Measurements from ENCODE around the gene MARK3. TPM values are rescaled to one million over a fixed set of nuclear protein-coding genes. Genes with fewer than 3 reads are reported as not detected.

Gene MARK3
- total and polyA plus RNA-seq, 2 of the 13 experiments (the other 11 are each of a cell fraction or from before 2014, with no cell fraction given) = 47.7 to 56.6 TPM

- TF ChIP-seq SKIL (CRISPR knock-in tag; IDR thresholded peaks at IDR 0.05; ENCODE audit: borderline replicate concordance) (peak; percentile 53; the same call in 1 of the 2 replicates), ZNF644 (CRISPR knock-in tag; IDR thresholded peaks at IDR 0.05; ENCODE audit: low read depth) (0 out of 2 replicates have a peak, but pooled peaks have one; percentile 49), ETS1 (CRISPR knock-in tag; IDR thresholded peaks at IDR 0.05) (no peak), HDAC1 (CRISPR knock-in tag; IDR thresholded peaks at IDR 0.05) (peak; percentile 50; the same call in 1 of the 2 replicates), LCORL (IDR thresholded peaks at IDR 0.05) (no peak), LCORL (CRISPR knock-in tag; IDR thresholded peaks at IDR 0.05) (0 out of 2 replicates have a peak, but pooled peaks have one; percentile 23), ZNF678 (CRISPR knock-in tag; IDR thresholded peaks at IDR 0.05) (no peak), FOXA1 (IDR thresholded peaks at IDR 0.05) (no peak), FOXA1 (CRISPR knock-in tag; IDR thresholded peaks at IDR 0.05) (peak; percentile 50), SOX13 (IDR thresholded peaks at IDR 0.05) (no peak), SOX13 (CRISPR knock-in tag; conservative IDR thresholded peaks at IDR 0.05 in 1 of 2, IDR thresholded peaks at IDR 0.05 in 1 of 2) (peak in 1 of 2 experiments; percentile 83; a peak in 2 of 4 replicates), FOXP1 (IDR thresholded peaks at IDR 0.05) (no peak), FOXP1 (CRISPR knock-in tag; IDR thresholded peaks at IDR 0.05) (peak; percentile 43; the same call in 1 of the 2 replicates), GATAD2A (CRISPR knock-in tag; IDR thresholded peaks at IDR 0.05) (peak; percentile 60; the same call in 1 of the 2 replicates), ZNF563 (CRISPR knock-in tag; IDR thresholded peaks at IDR 0.05) (no peak)
Measured at GRCh38 chr14:103347091-103347815, 38.0 kb upstream of the MARK3 start (continued).
